ENCODE results near the gene BICD2.

DNA sequence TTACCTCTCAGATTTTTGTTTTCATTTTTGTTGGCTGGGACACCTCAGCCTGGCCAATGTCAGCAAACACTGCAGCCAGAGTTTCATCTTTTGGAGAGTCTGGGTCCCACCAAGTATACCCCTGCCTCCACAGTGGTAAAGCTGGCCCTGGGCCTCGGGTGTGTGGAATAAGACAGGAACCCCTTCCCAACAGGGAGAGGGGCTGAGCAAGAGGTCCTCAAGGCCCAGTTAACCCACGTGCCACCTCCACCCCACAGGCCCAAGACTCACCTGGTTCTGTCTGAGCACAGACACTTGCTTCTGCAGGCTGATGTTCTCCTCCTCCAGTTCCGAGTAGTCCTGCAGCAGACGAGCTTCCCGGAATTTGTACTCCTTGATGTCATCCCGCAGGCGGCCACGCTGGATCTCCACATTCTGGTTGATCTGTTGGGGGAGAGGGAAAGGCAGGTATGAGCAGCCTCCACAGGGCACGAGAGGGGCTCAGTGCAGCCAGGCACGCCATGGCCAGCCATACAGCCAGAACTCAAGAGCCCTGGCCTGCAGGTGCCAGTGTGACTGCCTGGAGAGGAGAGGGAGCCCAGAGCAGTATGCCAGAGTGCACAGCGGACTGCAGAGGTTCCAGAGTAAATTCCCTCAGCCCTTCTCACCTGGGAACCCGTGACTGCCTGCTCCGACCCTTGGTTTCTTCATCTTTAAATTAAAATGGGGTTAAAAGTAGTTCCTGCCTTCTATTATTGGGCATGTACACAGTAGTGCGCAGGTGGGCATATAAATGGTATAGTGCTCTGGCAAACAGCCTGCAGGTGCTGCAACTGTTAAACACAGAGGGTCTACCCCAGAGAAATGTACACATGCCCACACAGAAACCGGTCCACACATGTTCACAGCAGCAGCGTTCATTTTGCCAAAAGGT, 42.0 kb downstream of the BICD2 start:
- TF ChIP-seq CTCF (IDR thresholded peaks at IDR 0.05; ENCODE audit: insufficient read depth, low read length, poor library complexity, severe bottlenecking) (no peak), EZH2phosphoT487 (conservative IDR thresholded peaks at IDR 0.05; ENCODE audit: low read length) (no peak)
